CD4-positive, alpha-beta T cell treated with Interleukin-4 for 4 hours (primary cell): ENCODE data around the gene PLAAT3.
"Not testable (repeated sequence)": the region's sequence is repeated elsewhere in the genome, so short reads cannot be mapped to it uniquely, and the experiment has no call there.

ENCODE experiments used
- DNase-seq: peaks from one replicate; pipeline ENCODE4 v3.0.0-alpha.2; 2020

The PLAAT3 gene

DNA sequence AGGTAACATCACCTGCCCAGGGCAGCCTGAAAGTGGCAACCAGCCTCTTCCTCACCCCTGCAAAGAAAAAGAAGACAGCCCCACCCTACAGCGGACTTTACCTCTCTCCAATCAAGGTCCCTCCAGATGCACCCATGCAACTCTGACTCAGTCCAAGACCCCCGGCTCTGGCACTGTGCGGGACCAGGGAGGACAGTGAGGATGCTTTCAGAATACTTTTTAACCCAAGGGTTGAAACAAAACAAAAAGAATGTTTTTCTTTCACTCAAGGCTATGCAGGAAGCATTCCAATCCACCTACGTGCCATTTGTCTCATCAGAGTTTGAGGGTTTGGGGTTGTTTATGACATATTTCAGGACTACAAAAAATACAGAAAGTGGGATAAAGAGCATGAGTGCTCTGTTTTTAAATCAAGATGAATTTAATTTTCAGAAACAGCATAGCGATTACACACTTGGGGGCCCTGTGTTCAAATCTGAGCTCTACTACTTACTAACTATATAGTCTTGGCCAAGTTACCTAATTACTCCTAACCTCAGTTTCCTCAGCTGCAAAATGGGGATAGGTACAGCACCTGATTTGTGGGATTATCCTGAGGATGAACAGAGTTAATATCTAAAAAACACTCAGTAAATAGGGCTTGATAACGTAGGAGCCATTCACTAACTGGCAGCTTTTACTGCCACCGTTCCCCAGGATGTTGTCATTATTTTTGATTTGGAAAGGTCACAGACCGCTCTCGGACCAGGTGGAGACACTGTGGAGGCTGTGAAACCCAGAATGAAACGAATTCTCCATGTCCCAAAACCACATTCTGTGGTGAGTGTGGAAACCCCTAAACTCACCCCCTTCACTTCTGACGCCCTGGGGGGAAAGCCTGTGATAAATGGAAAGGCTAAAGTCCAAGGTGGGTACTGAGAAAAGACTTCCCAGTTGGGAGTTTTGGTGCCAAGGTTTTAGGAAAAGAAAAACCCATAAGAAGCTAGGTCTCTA is 5.6 kb downstream of the PLAAT3 start:
- no peak for DNase-seq

DNA sequence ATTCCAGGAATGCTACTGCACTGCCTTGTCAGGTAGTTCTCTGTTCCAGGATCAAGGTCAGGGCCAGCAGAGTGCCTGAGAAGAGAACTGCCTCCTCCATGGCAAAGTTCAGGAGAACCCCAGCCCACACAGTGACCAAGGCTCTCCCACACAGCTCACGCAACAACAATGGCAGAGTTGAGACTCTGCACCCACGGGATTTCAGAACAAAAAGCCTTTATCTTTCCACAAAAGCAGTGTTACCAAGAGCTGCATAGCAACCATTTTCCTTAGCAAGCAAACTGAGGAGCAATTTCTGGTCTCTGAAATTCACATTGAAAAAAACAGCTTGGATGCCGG is 11.1 kb downstream of the PLAAT3 start:
- no peak for DNase-seq

DNA sequence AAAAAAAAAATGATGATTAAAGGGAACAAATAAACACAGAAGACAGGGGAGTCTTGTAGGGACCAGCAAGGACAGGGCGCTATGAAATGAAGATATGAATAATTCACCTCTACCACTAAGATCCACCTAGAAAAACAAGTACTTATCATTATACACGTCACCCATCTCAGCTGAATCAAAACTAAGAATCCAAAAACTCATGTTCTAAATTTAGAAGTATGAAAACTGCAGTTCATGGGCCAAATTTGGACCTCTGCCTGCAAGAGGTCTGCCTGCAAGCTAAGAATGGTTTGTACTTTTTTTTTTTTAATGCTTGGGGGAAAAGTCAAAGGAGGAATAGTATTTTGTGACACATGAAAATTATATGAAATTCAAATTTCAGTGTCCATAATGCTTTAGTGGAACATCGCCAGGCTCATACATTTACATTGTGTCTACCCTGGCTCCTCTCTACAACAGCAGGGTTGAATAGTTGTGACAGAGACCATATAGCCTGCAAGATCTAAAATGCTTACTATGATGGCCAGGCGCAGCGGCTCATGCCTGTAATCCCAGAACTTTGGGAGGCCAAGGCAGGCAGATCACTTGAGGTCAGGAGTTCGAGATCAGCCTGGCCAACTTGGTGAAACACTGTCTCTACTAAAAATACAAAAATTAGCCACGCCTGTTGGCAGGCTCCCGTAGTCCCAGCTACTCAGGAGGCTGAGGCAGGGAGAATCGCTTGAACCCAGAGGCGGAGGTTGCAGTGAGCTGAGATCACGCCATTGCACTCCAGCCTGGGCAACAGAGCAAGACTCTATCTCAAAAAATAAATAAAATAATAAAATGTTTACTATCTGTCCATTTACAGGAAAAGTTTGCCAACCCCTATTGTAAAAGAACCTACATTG is 11.7 kb downstream of the PLAAT3 start:
- not testable (repeated sequence) for DNase-seq

DNA sequence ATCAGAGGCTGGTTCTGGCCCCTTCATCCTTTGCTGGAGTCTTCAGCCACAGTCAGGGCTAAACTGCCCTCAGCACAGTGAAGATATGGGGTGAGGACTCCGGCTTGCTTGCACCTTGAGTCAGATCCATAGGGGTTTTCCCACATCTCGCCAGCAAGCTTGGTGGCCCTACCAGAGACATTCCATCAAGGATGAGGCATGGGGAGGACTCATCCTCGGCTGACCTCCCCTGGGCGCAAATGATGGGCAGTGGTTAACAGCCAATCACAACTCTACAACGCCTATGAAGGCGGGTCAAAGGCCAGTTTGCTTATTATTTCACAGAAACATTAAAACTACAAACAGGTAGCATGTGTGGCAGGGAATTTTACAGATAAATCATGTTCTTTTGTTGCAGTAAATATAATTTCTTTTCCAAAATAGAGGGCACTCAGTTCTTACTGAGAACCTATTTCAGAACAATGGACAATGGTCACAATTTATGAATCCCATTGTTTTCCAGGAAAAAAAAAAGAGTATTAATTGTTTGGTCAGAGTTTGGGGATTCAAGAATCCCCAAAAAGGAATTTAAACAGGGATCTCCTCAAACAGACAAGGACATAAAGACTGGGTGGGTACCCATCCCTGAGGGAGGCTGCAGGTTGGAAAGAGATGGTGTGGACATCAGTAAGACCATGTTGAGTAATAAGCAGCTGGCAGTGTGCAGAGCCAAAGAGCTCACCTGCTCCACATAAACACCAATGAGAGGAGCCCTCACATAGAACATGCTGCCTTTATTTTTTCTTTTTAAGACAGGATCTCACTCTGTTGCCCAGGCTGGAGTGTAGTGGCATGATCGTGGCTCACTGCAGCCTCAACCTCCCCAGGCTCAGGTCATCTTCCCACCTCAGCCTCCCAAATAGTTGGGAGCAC is 14.8 kb downstream of the PLAAT3 start:
- no peak for DNase-seq

DNA sequence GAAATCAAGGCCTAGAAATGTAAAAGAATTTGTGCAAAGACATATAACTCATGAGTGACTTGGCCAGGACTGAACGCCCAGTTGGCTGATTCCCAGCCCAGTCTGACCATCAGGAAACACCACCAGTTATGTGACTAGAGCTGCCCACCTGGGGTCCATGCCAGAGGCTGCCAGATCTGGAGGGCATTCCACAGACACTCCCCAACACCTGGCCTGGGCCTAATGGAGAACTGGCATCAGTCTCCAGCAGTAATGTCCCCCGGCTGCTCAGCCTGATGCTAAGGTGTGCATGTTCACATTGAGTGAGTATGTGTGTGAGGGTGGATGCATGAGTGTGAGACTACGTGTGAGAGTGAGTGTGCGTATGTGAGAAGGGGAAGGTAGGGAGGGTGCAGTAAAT is 15.7 kb downstream of the PLAAT3 start:
- DNase-seq, result no peak

DNA sequence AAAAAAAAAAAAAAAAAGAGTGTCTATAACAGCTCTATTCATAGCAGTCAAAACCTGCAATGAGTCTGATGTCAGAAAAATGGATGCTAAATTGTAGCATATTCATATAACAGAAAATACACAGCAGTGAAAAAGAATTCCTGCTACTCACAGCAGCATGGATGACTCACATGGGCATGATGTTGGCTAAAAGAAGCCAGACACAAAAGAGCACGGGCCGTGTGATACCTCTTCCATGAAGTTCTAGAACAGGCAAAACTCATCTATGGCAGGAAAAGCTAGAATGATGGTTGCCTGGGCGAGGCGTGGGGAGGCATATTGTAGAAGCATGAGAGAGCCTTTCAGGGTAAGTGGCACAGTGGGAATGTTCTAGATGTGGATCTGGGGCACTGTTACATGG is 18.9 kb downstream of the PLAAT3 start:
- no peak for DNase-seq

DNA sequence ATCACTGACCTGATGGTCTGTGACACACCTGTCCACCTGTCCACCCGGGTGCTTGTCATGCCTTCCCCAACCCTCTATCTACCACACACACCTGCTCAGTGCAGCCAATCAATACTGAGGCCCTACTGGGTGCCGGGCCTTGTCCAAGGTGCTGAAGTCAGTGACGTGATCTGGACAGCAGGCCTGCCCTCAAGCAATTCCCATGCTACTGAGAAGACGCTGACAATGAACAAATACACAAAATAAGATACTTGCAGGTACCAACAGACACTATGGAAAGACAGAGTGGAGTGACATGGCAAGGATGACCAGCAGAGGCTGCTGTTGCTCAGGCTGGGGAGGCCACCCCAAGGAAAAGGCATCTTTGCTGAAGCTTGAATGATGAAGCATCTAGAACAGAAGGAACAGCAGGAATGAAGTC is 21.2 kb downstream of the PLAAT3 start:
- peak; percentile 12 for DNase-seq

DNA sequence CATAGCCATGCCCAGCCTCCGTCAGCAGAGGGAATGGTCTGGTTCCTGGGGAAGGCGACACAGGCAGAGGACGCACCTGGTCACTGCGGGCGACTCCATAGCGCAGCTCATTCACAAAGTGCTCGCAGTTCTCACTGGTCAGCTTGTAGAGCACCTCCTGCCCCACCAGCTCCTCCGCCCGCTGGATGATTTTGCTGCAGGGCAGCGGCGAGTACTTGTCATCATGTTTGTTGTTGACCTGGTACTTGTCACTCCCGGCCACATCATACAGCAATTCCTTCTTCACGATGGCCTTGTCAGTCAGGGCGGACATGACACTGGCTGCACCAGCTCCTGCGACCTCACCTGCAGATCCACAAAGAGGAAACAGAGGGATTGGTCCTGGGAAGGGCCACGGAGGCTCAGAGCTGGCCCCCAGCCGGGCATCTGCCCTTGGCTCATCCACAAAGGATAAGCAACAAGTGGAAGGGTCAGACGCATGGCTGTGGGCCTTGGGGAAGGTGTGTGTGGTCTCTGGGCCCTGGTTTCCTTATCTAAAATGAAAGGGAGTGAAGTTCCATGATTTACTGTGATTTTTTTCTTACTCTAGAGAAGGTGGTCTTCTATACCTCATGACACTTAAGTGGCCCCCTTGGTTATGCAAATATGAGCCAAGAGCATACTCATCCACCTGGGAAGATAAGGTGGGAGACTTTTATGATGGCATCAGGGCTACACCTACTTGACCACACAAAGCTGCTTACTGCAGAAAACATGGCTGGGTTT is 24.0 kb downstream of the PLAAT3 start:
- DNase-seq, result no peak

DNA sequence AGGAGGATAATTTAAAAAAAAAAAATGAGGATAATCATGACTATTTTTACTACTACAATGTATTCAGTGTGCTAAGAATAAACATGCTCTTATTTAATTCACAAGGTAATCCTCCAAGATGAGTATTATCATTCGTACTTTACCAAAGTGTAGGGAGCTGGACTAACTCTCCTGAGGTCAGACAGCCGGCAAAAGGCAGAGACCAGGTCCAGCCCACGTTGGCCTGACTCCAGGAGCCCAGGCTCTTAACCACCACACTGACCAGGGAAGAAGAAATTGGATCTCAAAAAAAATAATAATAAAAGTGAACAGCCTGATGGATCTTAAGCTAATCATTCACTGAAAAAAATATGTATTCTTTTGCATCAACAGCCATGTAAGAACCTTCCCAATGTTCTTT is 25.2 kb downstream of the PLAAT3 start:
- no peak for DNase-seq

DNA sequence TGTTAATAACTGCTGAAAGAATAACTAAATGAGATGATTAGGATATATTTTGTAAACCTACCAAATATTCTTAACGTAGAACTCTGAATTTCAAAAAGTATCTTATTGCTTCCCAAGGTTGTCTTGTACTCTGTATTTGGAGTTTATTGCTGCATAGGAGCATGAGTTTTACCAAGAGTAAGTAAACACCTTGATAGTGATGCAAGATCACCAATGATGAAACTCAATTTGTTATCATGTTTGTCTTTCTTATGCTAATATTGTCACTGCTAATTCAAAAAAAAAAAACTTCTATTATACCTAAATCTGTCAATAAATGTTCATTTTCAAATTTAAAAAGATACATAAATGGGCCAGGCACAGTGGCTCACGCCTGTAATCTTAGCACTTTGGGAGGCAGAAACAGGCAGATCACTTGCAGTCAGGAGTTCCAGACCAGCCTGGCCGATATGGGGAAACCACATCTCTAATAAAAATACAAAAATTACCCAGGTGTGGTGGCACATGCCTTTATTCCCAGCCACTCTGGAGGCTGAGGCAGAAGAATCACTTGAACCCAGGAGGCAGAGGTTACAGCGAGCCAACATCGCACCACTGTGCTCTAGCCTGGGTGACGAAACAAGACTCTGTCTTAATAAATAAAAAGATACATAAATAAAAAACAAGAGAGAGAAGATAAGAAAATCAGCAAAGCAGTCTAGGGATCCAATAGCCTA is 27.6 kb downstream of the PLAAT3 start:
- DNase-seq, result no peak

DNA sequence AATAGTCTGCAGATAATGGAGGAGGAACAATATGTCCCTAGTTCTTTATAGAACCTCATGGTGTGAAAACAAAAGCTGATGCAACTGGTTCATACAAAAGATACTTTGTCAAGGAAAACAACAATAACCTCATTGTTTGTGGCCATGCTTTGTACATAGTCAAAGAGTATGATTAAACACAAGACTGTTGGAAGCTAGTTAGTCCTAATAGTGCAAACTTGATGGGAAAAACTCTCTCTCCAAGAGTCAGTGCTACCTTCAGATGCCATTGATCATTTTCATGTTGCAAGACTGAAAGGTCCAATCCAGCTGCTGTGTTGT is 30.9 kb downstream of the PLAAT3 start:
- DNase-seq, result no peak

DNA sequence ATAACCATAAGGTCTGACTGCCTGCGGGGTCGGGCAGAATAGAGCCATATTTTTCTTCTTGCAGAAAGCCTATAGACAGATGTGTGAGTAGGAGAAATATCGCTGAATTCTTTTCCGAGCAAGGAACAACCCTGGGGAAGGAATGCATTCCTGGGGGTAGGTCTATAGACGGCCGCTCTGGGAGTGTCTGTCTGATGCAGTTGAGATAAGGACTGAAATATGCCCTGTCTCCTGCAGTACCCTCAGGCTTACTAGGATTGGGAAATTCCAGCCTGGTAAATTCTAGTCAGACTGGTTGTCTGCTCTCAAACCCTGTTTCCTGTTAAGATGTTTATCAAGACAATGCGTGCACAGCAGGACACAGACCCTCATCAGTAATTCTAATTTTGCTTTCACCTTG is 33.0 kb downstream of the PLAAT3 start:
- DNase-seq, result not testable (repeated sequence)

DNA sequence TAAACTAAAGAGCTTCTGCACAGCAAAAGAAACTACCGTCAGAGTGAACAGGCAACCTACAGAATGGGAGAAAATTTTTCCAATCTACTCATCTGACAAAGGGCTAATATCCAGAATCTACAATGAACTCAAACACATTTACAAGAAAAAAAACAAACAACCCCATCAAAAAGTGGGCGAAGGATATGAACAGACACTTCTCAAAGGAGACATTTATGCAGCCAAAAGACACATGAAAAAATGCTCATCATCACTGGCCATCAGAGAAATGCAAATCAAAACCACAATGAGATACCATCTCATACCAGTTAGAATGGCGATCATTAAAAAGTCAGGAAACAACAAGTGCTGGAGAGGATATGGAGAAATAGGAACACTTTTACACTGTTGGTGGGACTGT is 35.4 kb downstream of the PLAAT3 start:
- DNase-seq, result not testable (repeated sequence)

DNA sequence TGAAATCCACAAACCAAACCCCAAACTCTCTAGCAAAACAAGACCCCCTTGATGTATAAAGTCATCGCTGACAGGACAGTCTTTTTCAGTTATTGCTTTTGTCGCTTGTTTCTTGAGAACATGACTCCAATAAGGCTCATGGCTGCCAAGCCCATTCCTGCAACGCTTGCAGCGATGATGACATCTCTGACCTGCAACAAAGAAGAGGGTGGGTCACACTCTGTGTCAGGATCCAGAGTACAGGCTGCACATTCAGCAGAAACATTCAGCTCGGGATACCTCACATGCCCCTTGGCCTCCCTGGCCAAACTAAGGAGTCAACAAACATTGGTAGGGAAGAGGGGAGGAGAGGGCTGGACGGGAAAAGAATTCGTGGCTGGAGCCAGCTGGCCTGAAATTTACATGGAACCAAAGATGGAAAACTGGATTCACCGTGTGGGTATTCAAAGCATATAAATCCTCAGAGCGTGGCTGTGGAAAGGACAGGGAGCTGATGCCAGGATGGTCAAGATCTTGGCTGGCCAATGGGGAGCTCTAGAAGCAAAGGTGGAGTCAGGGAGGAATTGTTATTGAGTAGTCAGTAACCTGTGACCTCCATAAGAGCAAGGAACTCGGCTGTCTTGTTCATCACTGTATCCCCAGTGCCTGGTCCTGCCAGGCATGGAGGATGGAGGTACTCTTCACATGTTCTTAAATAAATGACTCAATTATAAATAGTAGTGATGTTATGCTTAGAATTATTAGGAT is 39.2 kb downstream of the PLAAT3 start:
- no peak for DNase-seq

DNA sequence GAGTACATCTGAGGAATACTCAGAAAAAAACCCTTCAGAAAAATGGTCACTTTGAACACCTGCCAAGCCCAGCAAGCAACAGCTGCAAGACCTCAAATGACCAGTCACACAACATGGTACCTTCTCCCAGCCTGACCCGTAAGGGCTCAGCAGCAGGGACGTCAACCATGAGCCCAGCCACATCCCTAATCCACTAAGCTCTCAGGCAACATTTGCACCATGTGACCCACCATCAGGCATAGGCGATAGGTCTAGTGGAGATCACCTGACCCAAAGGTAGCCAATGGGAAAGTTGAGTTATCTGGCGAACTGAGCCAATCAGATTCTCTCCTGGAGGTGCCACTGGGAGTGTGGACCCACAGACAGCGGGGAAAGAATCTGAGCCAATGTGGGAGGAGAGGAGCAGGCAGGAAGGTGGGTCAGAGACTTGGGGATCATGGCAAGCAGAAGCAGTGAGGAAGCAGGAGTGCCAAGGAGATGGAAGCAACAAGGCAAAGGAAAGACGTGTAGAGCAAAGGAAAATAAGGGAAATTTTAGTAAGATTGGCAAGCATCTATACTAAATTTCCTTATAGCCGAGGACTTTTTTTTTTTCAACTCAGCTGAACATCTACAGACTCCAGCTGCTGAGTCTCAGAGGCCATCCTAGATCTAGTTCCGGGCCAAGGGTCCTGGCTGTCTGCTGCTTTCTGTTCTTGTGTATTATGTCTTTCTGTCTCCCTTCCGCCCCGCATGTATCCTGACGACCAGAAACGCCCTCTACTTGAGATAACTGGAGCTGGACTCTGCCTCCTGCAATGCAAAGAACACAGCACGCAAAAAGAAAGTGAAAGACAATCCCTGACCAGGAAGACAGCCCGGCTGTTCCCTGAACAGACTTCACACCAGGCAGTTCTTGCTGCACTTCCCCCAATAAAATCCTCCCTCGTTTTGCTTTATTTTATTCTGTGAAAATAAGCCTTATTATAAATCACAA is 40.1 kb downstream of the PLAAT3 start:
- peak; percentile 53 for DNase-seq

DNA sequence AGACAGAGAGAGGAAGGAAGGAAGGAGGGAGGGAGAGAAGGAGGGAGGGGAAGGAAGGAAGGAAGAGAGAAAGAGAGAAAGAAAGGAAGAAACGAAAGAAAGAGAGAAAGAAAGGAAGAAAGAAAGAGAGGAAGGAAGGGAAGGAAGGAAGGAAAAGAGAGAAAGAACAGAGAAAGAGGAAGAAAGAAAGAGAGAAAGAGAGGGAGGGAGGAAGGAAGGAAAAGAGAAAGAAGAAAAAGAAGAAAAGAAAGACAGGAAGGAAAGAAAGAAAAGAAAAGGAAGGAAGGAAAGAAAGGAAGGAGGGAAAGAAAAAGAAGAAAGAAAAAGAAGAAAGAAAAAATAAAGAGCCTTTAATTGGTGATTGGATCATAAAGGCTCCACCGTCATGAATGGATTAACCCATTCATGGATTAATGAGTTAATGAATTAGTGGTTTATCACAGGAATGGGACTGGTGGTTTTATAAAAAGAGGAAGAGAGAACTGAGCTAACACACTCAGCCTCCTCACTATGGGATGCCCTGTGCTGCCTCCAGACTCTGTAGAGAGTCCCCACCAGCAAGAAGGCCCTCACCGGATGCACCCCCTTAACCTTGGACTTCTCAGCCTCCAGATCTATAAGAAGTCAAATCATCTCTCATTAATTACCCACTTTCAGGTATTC is 42.1 kb downstream of the PLAAT3 start:
- DNase-seq, result no peak

DNA sequence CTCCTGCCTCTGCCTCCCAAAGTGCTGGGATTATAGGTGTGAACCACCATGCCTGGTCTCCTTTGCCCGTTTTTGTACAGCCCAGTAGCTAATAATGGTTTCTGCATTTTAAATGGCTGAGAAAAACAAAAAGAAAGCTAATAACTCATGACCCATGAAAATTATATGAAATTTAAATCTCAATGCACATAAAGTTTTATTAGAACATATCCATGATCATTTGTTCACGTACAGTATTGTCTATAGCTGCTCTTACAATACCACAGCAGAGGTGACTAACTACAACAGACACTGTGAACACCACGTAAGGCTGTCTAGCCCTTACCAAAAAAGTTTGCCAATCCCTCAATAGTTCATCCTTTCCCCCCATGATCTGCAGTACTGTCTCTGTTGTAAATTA is 44.7 kb downstream of the PLAAT3 start:
- no peak for DNase-seq

DNA sequence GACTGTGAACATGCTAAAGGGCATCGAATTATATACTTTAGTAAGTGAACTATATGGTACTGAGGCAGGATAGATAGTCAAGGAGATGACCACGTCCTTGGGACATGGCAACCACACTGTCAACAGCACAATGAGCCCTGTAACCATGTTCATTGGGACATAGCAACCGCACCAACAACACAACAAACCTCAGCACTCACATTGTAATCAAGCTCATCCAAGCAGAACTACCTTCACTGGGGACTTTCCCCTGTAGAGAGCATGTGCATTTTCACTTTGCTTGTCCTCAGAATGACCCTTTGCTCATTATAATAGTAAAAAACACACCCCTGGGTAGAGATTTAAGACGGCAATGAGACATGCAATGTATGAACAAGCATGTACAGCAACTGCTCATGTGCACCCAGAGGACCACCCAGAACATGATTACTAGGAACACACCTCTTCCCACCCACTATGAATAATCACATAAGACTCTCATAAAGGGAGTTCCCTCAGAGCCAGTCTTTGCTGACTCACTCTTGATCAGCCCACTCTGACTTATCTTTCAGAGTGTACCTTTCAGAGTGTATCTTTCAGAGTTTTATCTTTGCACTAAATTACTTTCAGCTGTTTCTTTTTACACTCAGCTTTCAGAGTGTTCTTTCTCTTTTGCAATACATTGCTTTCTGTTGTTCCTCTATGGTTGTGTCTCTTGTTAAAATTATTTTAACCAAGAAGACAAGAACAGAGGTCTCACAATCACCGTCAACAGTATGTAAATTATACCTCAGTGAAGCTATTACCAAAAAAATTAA is 47.0 kb downstream of the PLAAT3 start:
- peak; percentile 97 for DNase-seq
